A673 (cell line): ENCODE results near the gene GPR31. TPM values are rescaled to one million over a fixed set of nuclear protein-coding genes. Genes with fewer than 3 reads are reported as not detected.

Experiments used
- BruUV-seq: library from RNA; stranded (reverse); fragments of 400-500 nt; replicated peaks from 2 replicates; lab custom pipeline; 2021; lab: Mats Ljungman, UMichigan
- CTCF ChIA-PET: fragments of 300-600 bp; sonication (Branson Sonifier 250); formaldehyde crosslinking; loops from one replicate; lab custom pipeline; 2022; ENCODE audit warnings: antibody characterized with exemption; lab: Charles Lee
- POLR2A ChIA-PET: fragments of 300-600 bp; sonication (Branson Sonifier 250); formaldehyde crosslinking; loops from one replicate; lab custom pipeline; 2022; ENCODE audit warnings: antibody characterized with exemption; ENCODE audit not compliant: low non-redundant PET; lab: Charles Lee
- DNase-seq: peaks from one replicate; pipeline ENCODE4 v3.0.0-alpha.2; 2015; ENCODE audit warnings: low spot score
- H3K27ac ChIP-seq: fragments of 200-600 bp; sonication (generic); 2 replicates; pipeline ENCODE4 v1.5.1; 2016; ENCODE audit warnings: mixed run types, low read depth, mild to moderate bottlenecking, mixed read lengths, antibody characterized with exemption, low read length; ENCODE audit not compliant: poor library complexity, severe bottlenecking
- H3K27me3 ChIP-seq: fragments of 200-600 bp; sonication (generic); replicated peaks from 2 replicates; pipeline ENCODE4 v1.6.1; 2017; ENCODE audit warnings: mixed run types, low read depth, mild to moderate bottlenecking, mixed read lengths, antibody characterized with exemption, low read length; ENCODE audit not compliant: insufficient read depth, poor library complexity
- H3K36me3 ChIP-seq: fragments of 200-600 bp; sonication (generic); 2 replicates; pipeline ENCODE4 v1.6.1; 2016; ENCODE audit warnings: mixed run types, mild to moderate bottlenecking, mixed read lengths, antibody characterized with exemption, low read length; ENCODE audit not compliant: insufficient read depth, poor library complexity, severe bottlenecking
- H3K4me1 ChIP-seq: fragments of 200-600 bp; sonication (generic); 2 replicates; pipeline ENCODE4 v1.6.1; 2017; ENCODE audit warnings: mixed run types, mild to moderate bottlenecking, mixed read lengths, antibody characterized with exemption, low read length; ENCODE audit not compliant: insufficient read depth, poor library complexity, severe bottlenecking
- H3K4me3 ChIP-seq: fragments of 200-600 bp; sonication (generic); 2 replicates; pipeline ENCODE4 v1.5.1; 2016; ENCODE audit warnings: low read depth, mixed run types, mild to moderate bottlenecking, mixed read lengths, low read length; ENCODE audit not compliant: poor library complexity, severe bottlenecking
- H3K9me3 ChIP-seq: fragments of 200-600 bp; sonication (generic); 2 replicates; pipeline ENCODE4 v1.6.1; 2016; ENCODE audit warnings: mixed run types, low read depth, mild to moderate bottlenecking, mixed read lengths, antibody characterized with exemption, low read length; ENCODE audit not compliant: poor library complexity, severe bottlenecking
- CTCF ChIP-seq: fragments of 300-800, 200-600 bp; sonication (generic); conservative IDR thresholded peaks from 2 replicates; pipeline ENCODE4 v1.5.1; 2017; ENCODE audit warnings: low read depth, mild to moderate bottlenecking, antibody characterized with exemption, low read length, moderate library complexity, mixed read lengths
- EZH2 ChIP-seq: fragments of 200-600 bp; sonication (generic); IDR thresholded peaks from 2 replicates; pipeline ENCODE4 v1.6.1; 2017; ENCODE audit warnings: borderline replicate concordance, low read depth, mild to moderate bottlenecking, mixed read lengths, antibody characterized with exemption, low read length; ENCODE audit not compliant: poor library complexity, severe bottlenecking
- intact Hi-C: fragments of 100-400 bp; cut with micrococcal nuclease; formaldehyde crosslinking; loops from one replicate; pipeline ENCODE4 v1.10.0; 2022; ENCODE audit not compliant: unreplicated experiment
- total RNA-seq: library from RNA; stranded (reverse); gene quantifications from 2 replicates; pipeline ENCODE4 v1.2.3, GENCODE V29; 2021

The GPR31 gene
- total RNA-seq, 1 experiment from 2014 or later = not detected

DNA sequence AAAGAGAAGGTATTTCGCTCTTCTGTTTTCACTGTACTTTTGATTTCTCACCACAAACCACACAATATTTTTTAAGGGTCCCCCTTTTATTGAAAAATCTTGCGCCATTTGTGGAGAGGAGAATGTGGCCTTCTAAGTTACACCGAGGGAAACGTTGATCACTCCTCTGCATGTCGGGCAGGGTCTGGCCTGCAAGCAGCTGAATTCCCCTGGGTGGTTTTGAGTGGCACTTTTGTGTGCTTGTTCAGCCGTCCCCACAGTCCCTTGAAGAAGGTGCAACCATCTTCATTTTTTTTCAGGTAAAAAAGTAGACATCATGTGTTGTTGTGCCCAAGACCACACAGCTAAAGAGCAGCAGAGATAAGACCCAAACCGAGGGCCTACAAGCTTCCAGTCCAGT lies 6.1 kb downstream of the GPR31 start:
- no peaks in the 10 kb centered on the region for H3K4me1 ChIP-seq
- no peaks in the 10 kb centered on the region for H3K9me3 ChIP-seq
- no TSS peak for BruUV-seq
- H3K27ac ChIP-seq = no peak overlapping the region
- TF ChIP-seq EZH2 (no peak), CTCF (no peak)
- intact Hi-C loops = no loop called here
- H3K36me3 ChIP-seq = no peaks in the 10 kb centered on the region
- CTCF ChIA-PET = no interaction called here
- H3K27me3 ChIP-seq = peaks cover 11% of the 10 kb centered on the region
- no peak for DNase-seq
- POLR2A ChIA-PET = no interaction called here
- H3K4me3 ChIP-seq = no peak overlapping the region

DNA sequence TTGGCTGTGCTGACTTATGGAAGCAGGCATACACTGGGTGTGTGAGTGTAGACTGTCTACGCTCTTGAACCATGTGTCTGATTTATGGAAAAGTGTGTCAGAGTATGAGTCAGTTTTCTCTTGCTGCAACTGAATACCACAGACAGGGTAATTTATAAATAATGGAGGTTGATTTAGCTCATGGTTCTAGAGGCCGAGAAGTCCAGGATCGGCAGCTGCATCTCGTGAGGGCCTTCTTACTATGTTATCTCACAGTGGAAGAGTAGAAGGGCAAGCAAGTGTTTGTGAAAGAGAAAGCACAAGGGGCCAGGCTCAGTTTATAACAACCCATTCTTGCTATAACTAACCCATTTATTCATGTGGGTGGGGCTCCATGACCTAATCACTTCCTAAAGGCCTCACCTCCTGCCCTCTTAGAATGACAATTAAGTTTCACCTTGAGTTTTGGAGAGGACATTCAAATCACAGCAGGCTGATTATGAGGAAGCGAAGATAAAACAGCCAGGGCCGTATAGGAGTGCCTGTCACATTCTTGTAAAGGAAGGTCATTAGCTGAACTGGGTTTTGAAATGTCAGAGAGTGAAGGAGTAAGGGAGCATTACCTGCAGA lies 6.7 kb downstream of the GPR31 start:
- Histone ChIP-seq H3K27ac (no peak overlapping the region), H3K4me3 (no peak overlapping the region), H3K4me1 (no peaks in the 10 kb centered on the region), H3K36me3 (no peaks in the 10 kb centered on the region), H3K9me3 (no peaks in the 10 kb centered on the region), H3K27me3 (peaks cover 8% of the 10 kb centered on the region)
- CTCF ChIA-PET = no interaction called here
- BruUV-seq = no TSS peak
- TF ChIP-seq EZH2 (no peak), CTCF (no peak)
- DNase-seq = no peak
- intact Hi-C loops = no loop called here
- POLR2A ChIA-PET = no interaction called here

- Histone ChIP-seq H3K27me3 (no peaks in the 10 kb centered on the region), H3K9me3 (no peaks in the 10 kb centered on the region), H3K27ac (no peak overlapping the region), H3K36me3 (no peaks in the 10 kb centered on the region), H3K4me3 (no peak overlapping the region), H3K4me1 (no peaks in the 10 kb centered on the region)
- POLR2A ChIA-PET = no interaction called here
- CTCF ChIA-PET = no interaction called here
- no peak for TF ChIP-seq CTCF
- no peak for TF ChIP-seq EZH2
- intact Hi-C loops = no loop called here
- no peak for DNase-seq
- no TSS peak for BruUV-seq
These were observed 8.8 kb downstream of the GPR31 start for GRCh38 chr6:167148997-167149396.
